GM11168 (cell line): Measurements from ENCODE around the gene MAU2.

Source experiments
- in situ Hi-C: fragments of 300-500 bp; cut with MboI; formaldehyde crosslinking; loops from one replicate; pipeline ENCODE4 v1.12.0; 2022; ENCODE audit warnings: low sequenced_read_pairs; ENCODE audit not compliant: unreplicated experiment

Gene MAU2

GRCh38 chr19:19305066-19305465 lies 15.6 kb upstream of the MAU2 start:
- in situ Hi-C loops, result no loop called here

GRCh38 chr19:19305696-19306095 lies 14.9 kb upstream of the MAU2 start:
- in situ Hi-C loops, result no loop called here

DNA sequence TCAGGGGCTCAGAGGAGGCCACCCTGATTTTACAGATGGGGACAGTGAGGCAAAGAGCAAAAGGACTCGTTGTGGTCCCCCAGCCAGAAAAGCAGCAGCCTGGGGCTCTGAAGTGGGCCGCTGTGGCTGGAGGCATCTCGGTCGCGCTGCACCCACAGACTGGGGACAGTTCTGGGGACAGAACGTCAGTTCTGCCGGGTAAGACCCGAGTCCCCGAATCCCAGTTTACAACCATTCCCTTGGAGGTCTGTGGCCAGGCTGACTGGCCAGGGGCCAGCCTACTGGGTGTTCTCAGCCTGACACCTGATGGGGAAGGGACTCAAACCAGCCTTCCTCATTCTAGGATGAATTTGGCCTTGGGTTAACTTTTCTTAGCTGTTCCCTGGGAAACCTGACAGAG lies 14.4 kb upstream of the MAU2 start:
- in situ Hi-C loops, result no loop called here

- in situ Hi-C loops, result no loop called here
These were observed 12.3 kb upstream of the MAU2 start for GRCh38 chr19:19308373-19308772.

GRCh38 chr19:19315444-19315843 lies 5.2 kb upstream of the MAU2 start:
- in situ Hi-C loops, result no loop called here

- in situ Hi-C loops, result no loop called here
These were observed 4.5 kb upstream of the MAU2 start for GRCh38 chr19:19316082-19316481.

GRCh38 chr19:19319732-19320360 lies 783 bp upstream of the MAU2 start:
- in situ Hi-C loops, result no loop called here

DNA sequence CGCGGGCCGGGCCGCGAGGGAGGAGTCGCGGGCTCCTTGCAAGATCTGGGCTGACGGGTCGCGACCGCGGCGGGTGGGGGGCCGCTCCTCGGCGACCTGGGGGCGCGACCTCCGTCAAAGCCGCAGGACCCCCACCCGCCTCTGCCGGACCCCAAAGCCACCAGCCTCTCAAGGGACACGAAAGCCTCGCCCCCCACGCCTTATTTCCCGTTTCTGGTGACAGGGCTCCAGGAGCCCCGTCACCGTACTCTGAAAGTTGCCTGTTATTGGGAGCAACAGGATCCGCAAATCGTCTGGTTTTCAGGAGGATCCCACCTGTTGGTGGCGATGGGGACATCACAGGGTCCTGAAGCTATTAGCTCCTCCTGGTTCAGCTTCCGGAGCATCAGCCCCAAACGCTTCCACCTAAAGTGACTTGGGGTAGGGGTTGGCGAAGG lies 530 bp downstream of the MAU2 start:
- in situ Hi-C loops, result no loop called here

- in situ Hi-C loops, result no loop called here
These were observed 3.6 kb downstream of the MAU2 start for GRCh38 chr19:19324059-19324770.

DNA sequence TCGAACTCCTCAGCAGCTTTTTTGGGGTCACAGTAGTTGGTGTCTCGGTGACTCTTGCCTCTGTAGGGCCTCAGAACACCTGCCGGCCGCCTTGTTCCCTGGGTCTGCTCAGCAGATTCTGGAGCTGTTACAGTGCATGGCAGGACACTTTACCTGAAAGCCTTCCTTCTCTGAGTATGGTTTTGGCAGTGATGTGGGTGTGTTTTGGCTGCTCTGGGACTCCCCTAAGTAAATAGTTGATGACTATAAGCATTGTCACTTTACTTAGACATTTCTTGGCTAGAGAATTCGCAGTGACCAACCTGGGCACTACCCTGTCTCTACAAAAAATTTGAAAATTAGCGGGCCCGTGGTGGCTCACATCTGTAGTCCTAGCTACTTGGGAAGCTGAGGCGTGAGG lies 7.0 kb downstream of the MAU2 start:
- in situ Hi-C loops, result no loop called here

DNA sequence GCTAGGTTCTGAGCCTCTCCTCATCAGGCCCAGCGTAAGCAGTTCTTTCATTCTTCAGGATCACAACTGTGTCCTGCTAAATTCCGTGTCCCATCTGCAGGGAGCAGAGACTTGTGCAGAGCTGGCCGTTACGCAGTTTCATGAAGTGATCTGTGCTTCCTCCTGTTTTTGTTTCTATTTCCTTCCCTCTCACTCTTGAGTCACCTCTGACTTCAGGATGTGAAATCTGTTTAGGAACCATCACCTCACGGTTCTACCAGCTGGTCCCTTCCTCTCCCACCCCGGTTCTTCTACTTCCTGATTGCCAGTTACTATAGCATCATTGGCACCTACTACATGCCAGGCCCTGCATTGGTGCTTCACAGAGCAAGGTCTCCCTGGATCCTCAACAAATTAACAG lies 8.5 kb downstream of the MAU2 start:
- in situ Hi-C loops, result no loop called here

- in situ Hi-C loops, result no loop called here
These were observed 13.7 kb downstream of the MAU2 start for GRCh38 chr19:19334063-19334988.

DNA sequence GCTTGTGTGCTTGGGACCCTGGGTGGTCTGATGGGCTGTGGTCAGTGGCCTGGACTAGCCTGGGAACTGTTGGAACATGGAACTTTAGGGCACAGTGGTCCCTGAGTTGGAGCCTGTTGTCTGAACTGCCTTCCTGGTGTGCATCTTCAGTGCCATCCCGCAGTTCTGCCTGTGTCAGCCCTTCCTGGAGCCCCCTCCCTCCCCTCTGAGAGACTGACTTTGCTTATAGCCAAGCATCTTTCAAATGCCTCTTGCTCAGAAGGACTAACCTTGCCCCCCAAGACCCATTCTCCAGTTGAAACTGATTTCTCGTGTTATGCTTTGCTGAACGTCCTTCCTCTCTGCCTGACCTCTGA lies 14.3 kb downstream of the MAU2 start:
- in situ Hi-C loops, result no loop called here

- in situ Hi-C loops, result no loop called here
These were observed 15.0 kb downstream of the MAU2 start for GRCh38 chr19:19335408-19336158.

DNA sequence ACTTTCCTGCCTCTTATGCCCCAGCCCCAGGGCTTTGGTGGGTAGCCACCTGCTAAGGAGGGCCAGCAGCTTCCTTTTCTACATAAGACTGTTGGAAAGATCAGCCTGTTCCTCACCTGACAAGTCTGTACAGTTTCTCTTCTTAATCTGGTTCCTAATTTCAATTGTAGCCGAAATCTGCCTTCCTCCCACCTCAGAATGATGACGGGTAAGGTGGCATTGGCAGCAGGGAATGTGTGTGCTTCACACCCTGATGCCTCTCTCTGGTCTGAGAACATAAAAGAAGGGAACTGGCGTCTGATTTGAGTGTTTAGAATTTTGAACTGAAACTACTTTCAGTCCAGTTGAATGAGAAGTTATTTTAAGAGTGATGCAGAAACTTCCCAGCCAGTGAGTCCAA lies 16.0 kb downstream of the MAU2 start:
- in situ Hi-C loops, result no loop called here

GRCh38 chr19:19337120-19337519 lies 16.5 kb downstream of the MAU2 start:
- in situ Hi-C loops, result no loop called here

GRCh38 chr19:19338082-19338481 lies 17.5 kb downstream of the MAU2 start:
- in situ Hi-C loops, result no loop called here

GRCh38 chr19:19341026-19341425 lies 20.4 kb downstream of the MAU2 start:
- in situ Hi-C loops, result no loop called here

GRCh38 chr19:19342086-19343015 lies 21.7 kb downstream of the MAU2 start:
- in situ Hi-C loops, result no loop called here

DNA sequence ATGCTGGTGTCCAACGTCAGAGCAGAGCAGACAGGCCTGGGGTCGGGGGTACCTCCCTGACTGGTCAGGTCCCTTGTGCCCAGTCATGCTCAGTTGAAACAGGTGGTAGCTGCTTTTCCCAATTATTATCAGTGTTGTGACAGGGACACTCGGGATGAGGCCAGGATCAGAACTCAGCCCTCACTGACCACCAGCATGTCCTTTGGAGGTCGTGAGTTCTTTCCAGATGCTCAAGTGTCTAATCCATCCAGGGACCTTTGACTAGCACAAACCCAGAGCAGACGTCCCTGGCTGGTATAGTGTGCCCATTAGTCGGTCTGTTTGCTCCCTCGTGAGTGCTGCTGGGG lies 22.4 kb downstream of the MAU2 start:
- in situ Hi-C loops, result no loop called here
